ENCODE data around the gene AIFM1. TPM values are rescaled to one million over a fixed set of nuclear protein-coding genes. Genes with fewer than 3 reads are reported as not detected.

AIFM1 gene
- total and polyA plus RNA-seq, 8 donors = 2.9 to 33.5 (median 26.4) TPM

DNA sequence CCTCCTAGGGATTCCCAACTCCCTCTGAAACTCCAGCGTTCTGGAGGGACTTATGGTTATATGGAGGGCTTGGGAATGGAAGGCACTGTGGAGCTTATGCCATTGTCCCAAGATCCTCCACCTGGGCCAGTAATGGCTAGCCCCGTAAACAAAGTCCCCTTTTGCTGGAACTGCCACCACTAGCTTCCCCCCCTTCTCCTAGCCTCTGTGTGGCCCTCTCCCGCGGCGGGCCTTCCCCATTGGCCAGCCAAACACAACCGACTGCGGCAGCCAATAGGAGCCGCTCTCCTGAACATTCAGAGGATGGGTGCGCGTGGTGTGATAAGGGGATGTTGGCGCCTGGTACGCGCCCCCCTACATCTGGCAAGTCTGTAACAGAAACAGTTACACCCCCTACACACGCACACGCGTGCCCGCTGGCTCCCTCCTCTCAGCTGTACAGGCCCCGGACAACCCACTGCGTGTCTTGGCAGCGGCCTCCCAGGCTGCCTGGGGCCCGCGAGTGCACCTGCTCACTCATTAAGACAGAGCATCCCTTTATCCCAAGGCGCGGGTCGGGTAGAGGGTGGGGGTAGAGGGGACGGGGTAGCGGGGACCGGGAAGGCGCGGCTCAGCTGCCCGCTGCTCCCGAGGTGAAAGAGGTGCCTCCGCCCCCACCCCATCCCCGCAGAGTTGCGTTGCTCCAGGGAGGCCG lies 5.3 kb upstream of the AIFM1 start:
- H3K36me3 ChIP-seq = no peaks in the 10 kb centered on the region
- peak overlapping the region in 2 of 5 donors; percentile 39 to 74 for H3K27ac ChIP-seq
- 3 to 35% (median 10%) methylated on average over 8 to 36 of the region's 36 CpGs for WGBS, 5 donors
- H3K27me3 ChIP-seq = peaks cover 0 to 11% (median 0%) of the 10 kb centered on the region in 3 donors
- H3K4me3 ChIP-seq = peak overlapping the region; percentile 42 to 60 (median 50)
- peak; percentile 31 to 77 for DNase-seq
- H3K9me3 ChIP-seq = peaks cover 0 to 5% (median 0%) of the 10 kb centered on the region in 4 donors
- intact Hi-C loops (cut with DNase I; ENCODE audit: low total_unique reads) = no loop called here
- H3K4me1 ChIP-seq = peaks cover 0 to 46% (median 18%) of the 10 kb centered on the region in 4 donors
- TF ChIP-seq EP300 (IDR thresholded peaks at IDR 0.05) (no peak), POLR2A (IDR thresholded peaks at IDR 0.05) (no peak), POLR2AphosphoS5 (IDR thresholded peaks at IDR 0.05) (no peak)
- TF ChIP-seq, protein P1, sequence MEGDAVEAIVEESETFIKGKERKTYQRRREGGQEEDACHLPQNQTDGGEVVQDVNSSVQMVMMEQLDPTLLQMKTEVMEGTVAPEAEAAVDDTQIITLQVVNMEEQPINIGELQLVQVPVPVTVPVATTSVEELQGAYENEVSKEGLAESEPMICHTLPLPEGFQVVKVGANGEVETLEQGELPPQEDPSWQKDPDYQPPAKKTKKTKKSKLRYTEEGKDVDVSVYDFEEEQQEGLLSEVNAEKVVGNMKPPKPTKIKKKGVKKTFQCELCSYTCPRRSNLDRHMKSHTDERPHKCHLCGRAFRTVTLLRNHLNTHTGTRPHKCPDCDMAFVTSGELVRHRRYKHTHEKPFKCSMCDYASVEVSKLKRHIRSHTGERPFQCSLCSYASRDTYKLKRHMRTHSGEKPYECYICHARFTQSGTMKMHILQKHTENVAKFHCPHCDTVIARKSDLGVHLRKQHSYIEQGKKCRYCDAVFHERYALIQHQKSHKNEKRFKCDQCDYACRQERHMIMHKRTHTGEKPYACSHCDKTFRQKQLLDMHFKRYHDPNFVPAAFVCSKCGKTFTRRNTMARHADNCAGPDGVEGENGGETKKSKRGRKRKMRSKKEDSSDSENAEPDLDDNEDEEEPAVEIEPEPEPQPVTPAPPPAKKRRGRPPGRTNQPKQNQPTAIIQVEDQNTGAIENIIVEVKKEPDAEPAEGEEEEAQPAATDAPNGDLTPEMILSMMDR (IDR thresholded peaks at IDR 0.05) = no peak

DNA sequence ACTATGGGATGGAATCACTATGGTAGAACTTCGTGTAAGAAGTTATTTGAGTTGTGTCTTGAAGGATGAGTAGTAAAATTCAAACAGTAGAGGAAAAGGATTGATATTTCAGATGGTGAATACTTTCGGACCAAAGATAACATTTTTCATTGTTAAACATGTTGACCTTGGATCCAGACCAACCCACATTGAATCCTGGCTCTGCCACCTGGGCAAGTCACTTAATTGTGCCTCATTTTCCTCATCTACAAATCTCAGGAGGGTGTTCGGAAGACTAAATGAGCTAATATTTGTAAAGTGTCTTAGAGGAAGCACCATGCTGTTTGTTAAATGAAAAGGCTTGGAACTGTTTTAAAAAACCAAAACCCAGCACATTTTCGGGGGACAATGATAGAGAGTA lies 1.4 kb upstream of the AIFM1 start:
- WGBS, 5 donors = 29 to 50% (median 43%) methylated on average over 4 of the region's 4 CpGs
- TF ChIP-seq POLR2A (IDR thresholded peaks at IDR 0.05) = no peak
- no peak for TF ChIP-seq POLR2AphosphoS5 (IDR thresholded peaks at IDR 0.05)
- TF ChIP-seq, protein P1 (IDR thresholded peaks at IDR 0.05) = no peak
- TF ChIP-seq EP300 (IDR thresholded peaks at IDR 0.05) = no peak

DNA sequence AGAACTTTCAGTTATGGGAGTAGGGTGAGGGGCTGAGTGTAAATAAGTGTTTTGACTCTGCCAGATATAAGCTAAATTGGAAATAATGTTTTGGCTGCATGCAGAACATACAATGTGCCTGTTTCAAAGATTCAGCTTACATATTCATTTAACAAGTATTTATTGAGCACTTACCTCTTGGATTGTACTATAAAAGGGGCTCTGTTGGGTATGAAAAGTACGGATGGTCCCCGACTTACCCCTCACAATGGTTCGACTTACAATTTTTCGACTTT lies 799 bp upstream of the AIFM1 start:
- WGBS, 5 donors = 1 to 44% (median 2%) methylated on average over 4 of the region's 4 CpGs
- intact Hi-C loops (cut with DNase I; ENCODE audit: low total_unique reads) = no loop called here

More for the DNA sequence above, 1.4 kb upstream of the AIFM1 start:
- H3K9me3 ChIP-seq = peaks cover 0 to 1% (median 0%) of the 10 kb centered on the region in 4 donors
- H3K27me3 ChIP-seq = peaks cover 0 to 5% (median 0%) of the 10 kb centered on the region in 3 donors
- no peak for DNase-seq
- no peaks in the 10 kb centered on the region for H3K36me3 ChIP-seq
- peak overlapping the region in 2 of 4 donors; percentile 57 to 60 for H3K4me3 ChIP-seq
- H3K4me1 ChIP-seq = peaks cover 0 to 51% (median 29%) of the 10 kb centered on the region in 4 donors
- intact Hi-C loops (cut with DNase I; ENCODE audit: low total_unique reads) = no loop called here
- peak overlapping the region in 1 of 5 donors; percentile 92 for H3K27ac ChIP-seq

DNA sequence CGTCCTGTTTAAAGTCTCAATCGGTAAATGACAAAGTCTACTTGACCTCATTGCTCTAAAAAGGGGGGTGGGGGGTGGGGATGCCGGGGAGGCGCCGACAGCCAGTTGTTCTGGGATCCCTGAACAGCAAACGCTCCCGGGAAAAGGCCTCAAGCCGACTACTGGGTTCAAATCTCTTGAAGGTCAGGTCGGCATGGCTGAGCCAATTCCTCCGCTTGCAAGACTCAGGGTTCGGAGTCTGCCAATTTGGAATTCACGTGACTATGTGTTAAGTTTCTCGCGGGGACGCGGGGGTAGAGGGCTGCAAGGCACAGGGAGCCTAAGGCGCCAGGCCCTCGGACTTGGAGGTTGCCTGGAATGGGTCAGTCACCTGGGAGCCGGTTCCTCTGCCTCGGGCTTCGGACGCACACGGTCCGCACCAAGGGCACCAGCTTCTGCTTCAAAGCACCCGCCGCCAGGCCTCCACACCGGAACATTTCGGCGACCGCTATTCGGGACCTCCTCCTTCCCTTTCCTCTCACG lies 399 bp downstream of the AIFM1 start:
- DNase-seq = no peak

More for the DNA sequence above, 799 bp upstream of the AIFM1 start:
- peaks cover 0 to 46% (median 24%) of the 10 kb centered on the region in 4 donors for H3K4me1 ChIP-seq
- no peak for DNase-seq
- no peaks in the 10 kb centered on the region for H3K9me3 ChIP-seq
- H3K4me3 ChIP-seq = peak overlapping the region; percentile 53 to 60 (median 56)
- peak overlapping the region; percentile 83 to 92 (median 91) for H3K27ac ChIP-seq
- TF ChIP-seq POLR2A (IDR thresholded peaks at IDR 0.05) = no peak
- no peak for TF ChIP-seq EP300 (IDR thresholded peaks at IDR 0.05)
- TF ChIP-seq, protein P1 (IDR thresholded peaks at IDR 0.05) = no peak
- no peak for TF ChIP-seq POLR2AphosphoS5 (IDR thresholded peaks at IDR 0.05)
- H3K36me3 ChIP-seq = no peaks in the 10 kb centered on the region
- H3K27me3 ChIP-seq = no peaks in the 10 kb centered on the region

More for the DNA sequence above, 399 bp downstream of the AIFM1 start:
- 0 to 39% (median 12%) methylated on average over 21 to 32 of the region's 32 CpGs for WGBS, 5 donors
- TF ChIP-seq, protein P1 (IDR thresholded peaks at IDR 0.05) = no peak
- TF ChIP-seq EP300 (IDR thresholded peaks at IDR 0.05) (no peak), POLR2AphosphoS5 (IDR thresholded peaks at IDR 0.05) (no peak), POLR2A (IDR thresholded peaks at IDR 0.05) (no peak)
- H3K36me3 ChIP-seq = no peaks in the 10 kb centered on the region
- peaks cover 0 to 37% (median 18%) of the 10 kb centered on the region in 4 donors for H3K4me1 ChIP-seq
- H3K27me3 ChIP-seq = no peaks in the 10 kb centered on the region
- intact Hi-C loops (cut with DNase I; ENCODE audit: low total_unique reads) = no loop called here
- no peaks in the 10 kb centered on the region for H3K9me3 ChIP-seq
- peak overlapping the region; percentile 53 to 60 (median 56) for H3K4me3 ChIP-seq
- peak overlapping the region; percentile 83 to 92 (median 91) for H3K27ac ChIP-seq
